NCI-H146 treated with DMSO at 0.1 percent for 48 hours (cell line): ENCODE data around the gene PAX1.

ENCODE experiments used
- DNase-seq: peaks from one replicate; lab custom pipeline; 2025; ENCODE audit not compliant: unreplicated experiment; lab: John Stamatoyannopoulos, UW

Gene PAX1

DNA sequence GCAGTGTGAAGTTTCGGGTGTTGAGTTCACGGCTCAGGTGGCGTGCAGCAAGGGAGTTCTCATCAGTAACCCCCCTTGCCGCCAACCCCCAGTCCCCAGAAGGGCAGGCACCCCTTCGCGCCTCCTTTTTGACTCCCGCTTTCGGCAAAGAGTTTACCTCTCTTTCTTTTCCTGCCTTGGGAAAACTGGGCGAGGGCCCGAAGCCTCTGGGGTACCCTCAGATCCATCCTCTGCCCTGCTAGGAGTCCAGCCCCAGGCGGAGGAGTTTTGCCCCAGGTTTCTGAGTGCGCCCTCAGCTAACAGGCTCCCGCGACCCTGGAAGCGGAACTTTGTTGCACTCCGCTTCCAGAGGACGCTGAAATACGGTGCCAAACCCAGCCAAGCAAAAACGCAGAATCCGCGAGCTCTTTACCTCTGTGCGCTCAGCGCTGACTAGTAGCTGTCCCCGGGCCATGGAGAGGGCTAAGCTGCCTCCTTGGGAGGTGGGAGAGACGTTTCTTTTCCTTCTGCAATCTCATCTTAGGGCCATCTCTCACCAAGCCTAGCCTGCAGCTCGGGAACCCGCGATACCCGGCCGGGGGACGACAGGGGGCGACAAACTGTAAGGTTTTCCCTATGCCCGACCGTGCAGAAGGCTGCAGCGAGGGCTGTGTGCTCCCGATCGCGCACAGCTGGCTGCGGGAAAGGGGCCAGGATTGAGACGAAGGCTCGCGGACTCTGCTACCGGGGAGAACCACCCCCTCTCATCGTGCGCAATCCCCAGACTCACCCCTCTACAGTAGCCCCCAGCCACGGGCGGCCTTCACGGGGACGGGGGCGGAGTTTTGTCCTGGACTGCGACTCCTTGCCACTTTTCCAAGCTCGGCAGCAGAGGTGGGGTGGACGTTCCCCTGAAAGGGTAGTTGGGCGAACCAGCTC is 2.7 kb upstream of the PAX1 start:
- no peak for DNase-seq

GRCh38 chr20:21703717-21704407 is 1.6 kb upstream of the PAX1 start:
- DNase-seq = no peak

GRCh38 chr20:21704408-21705385 is 767 bp upstream of the PAX1 start:
- DNase-seq = no peak

DNA sequence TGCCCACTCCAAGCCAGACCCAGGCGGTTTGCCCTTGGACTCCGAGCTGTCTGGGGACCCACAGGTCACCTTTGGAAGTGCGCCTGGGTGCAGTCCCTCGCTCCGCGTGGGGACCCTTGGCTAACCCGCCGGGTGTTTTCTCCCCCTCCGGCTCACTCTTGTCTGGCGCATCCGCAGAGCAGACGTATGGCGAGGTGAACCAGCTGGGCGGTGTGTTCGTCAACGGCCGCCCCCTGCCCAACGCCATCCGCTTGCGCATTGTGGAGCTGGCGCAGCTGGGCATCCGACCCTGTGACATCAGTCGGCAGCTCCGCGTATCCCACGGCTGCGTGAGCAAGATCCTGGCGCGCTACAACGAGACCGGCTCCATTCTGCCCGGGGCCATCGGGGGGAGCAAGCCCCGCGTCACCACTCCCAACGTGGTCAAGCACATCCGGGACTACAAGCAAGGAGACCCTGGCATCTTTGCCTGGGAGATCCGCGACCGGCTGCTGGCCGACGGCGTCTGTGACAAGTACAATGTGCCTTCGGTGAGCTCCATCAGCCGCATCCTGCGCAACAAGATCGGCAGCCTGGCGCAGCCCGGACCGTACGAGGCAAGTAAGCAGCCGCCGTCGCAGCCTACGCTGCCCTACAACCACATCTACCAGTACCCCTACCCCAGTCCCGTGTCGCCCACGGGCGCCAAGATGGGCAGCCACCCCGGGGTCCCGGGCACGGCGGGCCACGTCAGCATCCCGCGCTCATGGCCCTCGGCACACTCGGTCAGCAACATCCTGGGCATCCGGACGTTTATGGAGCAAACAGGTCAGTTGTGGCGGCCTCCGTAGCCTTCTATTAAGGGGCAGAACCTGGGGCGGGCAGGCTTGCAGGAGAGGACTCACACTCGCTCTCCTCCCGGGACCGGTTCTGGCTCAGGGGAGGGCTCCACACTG is 1.1 kb downstream of the PAX1 start:
- DNase-seq = no peak

DNA sequence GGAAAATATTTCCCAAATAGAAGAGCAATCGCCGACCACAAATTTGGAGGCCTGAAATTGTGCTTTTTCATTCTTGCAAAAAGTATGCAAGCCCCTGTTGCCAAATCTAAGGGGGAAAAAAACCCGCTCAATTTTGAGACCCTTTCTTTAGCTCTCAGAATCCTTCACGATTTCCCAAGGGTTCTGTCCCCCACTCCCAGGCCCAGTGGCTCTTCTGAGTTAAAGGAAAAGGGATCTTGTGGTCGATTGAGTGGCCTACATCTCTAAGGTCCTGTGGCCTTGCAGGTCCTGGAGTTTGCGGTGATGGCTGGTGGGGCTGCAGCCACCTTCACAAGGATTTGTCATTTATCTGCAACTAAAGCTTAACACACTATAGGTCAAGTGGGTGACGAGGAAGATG is 1.8 kb downstream of the PAX1 start:
- no peak for DNase-seq

GRCh38 chr20:21707999-21708737 is 2.7 kb downstream of the PAX1 start:
- DNase-seq = no peak

DNA sequence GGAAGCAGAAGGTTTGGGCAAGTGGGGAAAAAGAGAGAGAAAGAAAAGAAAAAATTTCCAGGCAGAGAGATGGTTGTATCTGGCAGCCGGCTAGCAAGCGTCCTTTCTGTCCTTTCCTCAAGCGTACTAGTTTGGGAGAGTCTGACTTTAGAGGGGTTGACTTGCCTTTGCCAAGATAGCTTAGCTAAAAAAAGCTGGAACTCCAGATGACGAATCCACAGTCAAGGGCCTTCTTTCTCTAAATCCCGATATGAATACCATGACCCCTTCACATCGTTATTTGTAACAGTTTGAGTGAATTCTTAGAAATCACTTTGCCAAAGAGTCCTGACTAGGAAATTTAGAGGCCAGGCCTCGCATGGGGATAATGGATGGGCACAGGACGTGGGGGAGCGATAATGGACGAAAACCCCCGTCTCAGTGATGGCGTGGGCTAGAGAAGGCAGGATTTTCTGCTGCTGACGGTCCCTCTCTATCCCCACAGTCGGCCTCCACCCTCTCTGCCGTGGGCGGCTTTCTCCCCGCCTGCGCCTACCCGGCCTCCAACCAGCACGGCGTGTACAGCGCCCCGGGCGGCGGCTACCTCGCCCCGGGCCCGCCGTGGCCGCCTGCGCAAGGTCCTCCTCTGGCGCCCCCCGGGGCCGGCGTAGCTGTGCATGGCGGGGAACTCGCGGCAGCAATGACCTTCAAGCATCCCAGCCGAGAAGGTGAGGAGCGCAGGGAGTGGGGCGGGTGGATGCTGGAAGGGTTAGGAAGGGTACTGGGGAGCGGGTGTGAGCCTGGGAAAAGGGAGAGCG is 3.5 kb downstream of the PAX1 start:
- DNase-seq = no peak

DNA sequence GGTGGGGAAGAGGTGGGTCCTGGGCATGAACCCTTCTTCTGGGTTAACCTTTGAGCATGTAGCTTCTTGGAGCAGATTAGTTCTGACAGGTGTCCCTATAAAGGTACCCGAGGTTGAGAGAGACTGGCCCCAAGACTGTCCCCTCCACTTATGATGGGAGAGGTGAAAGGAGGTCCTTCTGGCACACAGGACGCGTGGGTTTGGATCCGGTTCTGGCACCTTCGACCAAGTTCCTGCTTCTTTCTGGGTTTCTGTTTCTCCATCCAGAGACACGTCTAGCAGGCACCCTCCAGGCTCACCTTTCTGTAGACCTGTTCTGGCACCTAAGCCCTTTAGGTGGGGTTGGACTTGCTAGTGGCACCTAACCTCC is 4.1 kb downstream of the PAX1 start:
- DNase-seq = no peak

GRCh38 chr20:21710341-21710740 is 4.9 kb downstream of the PAX1 start:
- no peak for DNase-seq

GRCh38 chr20:21710863-21711431 is 5.5 kb downstream of the PAX1 start:
- no peak for DNase-seq

DNA sequence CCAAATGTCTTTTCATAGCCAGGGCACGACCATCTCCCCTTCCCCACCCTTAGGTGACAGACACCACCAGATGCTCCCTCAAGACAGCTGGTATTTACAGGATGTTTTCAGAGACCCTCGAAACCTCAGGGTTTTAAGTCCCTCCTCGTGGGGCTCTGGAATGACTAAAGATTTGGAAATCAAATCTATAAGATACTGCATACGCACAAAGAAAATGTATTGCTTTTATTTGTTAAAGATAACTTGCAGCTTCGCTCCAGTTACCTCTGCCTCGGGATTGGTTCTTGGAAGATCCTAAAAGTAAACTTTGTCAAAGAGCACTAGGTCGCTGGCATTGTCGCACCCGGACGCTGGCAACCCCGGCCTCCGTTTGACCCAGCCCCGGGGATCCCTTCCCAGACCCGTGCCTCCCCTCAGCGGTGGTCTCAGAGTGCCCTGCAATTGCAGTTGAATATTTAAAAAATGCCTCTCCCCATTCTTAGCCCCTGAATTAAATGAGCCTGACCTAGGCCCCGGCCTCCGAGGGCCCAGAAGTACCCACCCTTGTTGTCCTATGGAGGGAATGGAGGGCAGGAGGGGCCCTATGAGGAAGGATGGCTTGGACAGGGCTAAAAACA is 7.1 kb downstream of the PAX1 start:
- DNase-seq = no peak

- DNase-seq = no peak
These were observed 8.0 kb downstream of the PAX1 start for GRCh38 chr20:21713470-21713869.

GRCh38 chr20:21713901-21714296 is 8.4 kb downstream of the PAX1 start:
- DNase-seq = no peak

DNA sequence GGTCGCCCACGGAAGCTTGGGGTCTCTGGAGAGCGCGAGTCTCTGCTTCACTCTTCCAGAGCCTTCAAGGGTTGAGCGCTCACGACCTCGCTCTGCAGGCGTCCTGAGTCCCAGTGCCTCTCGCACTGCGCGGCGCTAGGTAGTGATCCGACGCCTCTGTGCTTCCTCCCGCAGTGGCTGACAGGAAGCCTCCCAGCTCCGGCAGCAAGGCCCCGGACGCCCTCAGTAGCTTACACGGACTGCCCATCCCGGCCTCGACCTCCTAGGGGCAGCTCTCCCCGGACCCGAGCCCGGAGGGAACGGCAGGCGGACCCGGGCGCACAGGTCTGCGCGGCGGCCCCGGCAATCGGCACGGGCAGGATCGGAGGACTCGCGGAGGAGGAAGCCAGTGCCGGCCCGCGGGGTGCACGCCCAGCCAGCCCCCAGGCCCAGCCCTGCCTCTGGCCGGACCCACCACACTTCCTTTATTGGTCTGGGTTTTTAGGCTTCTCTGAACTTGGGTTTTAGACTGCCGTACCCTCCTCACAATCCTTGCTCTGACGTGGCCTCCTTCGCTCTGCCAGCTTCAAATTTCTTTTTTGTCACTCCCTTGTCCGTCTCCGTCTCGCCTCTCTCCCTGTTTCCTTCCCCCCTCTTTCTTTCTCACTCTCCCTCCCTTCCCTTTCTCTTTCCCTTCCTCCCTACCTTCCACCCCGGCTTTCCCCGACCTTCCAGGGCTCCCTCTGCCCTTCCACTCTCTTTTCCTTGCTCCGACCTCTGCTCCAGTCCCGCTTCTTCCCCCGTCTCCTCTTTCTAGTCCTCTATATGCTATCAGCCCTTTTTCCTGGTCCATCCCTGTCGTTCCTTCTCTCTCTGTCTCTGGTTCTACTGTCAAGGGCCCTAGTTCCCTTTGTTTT is 9.1 kb downstream of the PAX1 start:
- no peak for DNase-seq

DNA sequence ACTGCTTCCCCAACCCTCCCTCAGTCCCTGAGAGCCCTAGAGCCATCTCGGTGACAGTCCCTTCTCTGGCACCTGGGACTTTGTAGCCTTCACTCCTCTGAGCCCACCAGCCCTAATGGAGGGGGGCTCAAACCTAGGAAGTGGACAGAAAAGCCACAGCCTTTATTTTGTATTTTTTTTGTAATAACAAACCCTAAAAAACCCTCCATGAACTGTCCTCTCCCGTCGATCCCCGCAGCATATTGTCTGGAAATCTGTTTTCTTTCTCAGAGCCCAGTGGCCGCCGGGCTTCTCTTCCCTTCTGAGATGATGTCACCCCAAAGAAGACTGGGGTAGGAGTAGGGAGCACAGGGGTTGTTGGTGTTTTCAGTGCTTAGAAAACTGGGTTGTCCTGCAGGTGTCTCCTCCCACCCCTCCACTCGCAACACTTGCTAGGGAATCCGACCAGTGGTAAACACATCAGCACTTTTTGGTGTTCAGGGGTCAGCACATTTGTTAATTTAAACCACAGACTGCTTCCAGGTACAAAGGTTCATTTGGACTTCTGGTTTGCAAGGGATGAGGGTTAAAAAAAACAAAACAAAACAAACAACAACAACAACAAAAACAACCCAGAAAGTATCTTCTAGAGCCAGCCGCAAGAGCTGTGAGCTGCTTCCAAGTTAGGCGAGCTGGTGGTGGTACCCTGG is 9.9 kb downstream of the PAX1 start:
- DNase-seq = no peak

- DNase-seq = peak; percentile 34
These were observed 14.2 kb downstream of the PAX1 start for GRCh38 chr20:21719592-21720214.
